ENCODE measurements around the gene UTP20.

GRCh38 chr12:101328917-101329316, 49.0 kb downstream of the UTP20 start:
- TF ChIP-seq POLR2AphosphoS5 (IDR thresholded peaks at IDR 0.05) (no peak), POLR2A (IDR thresholded peaks at IDR 0.05) (no peak)
- TF ChIP-seq, protein P1, sequence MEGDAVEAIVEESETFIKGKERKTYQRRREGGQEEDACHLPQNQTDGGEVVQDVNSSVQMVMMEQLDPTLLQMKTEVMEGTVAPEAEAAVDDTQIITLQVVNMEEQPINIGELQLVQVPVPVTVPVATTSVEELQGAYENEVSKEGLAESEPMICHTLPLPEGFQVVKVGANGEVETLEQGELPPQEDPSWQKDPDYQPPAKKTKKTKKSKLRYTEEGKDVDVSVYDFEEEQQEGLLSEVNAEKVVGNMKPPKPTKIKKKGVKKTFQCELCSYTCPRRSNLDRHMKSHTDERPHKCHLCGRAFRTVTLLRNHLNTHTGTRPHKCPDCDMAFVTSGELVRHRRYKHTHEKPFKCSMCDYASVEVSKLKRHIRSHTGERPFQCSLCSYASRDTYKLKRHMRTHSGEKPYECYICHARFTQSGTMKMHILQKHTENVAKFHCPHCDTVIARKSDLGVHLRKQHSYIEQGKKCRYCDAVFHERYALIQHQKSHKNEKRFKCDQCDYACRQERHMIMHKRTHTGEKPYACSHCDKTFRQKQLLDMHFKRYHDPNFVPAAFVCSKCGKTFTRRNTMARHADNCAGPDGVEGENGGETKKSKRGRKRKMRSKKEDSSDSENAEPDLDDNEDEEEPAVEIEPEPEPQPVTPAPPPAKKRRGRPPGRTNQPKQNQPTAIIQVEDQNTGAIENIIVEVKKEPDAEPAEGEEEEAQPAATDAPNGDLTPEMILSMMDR (IDR thresholded peaks at IDR 0.05): no peak
